Measurements from ENCODE around the gene GJB2.

DNA sequence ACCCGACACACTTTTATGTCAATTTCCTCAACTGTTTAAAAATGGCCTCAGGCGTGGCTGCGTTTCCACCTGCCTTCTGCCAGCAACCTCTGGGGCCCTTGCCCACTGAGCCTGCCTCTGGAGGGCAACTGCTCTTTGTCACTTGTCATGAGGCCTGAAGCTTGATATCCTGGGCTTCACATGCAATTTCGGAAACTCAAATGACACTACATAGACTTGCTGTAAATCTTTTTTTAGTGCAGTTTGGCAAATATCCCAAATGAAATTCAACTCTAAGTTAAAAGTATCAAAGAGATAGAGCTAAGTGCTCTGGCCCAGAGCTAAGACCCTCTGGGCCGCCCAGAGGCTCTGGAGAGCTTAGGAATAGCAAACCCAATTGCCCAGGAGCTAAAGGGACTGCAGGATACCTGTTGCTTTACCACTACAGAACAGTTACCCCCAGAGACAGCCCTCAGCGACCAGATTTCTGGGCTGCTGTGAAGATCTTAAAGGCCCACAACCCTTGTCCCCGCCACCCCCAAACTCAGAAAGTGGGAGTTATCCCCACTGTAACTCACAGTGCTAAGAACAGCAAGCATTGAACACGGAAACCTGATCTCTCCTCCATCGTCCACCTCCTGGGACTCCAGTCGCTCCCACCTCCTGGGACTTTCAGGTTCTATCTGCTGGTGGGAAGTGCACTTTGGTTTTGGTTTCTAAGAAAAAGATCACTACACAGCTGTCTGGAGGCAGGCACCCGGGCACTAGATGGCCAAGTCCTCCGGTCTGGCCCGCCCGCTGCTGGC lies 51.3 kb downstream of the GJB2 start:
- no peak for TF ChIP-seq POLR2A (IDR thresholded peaks at IDR 0.05)
- TF ChIP-seq, protein P1, sequence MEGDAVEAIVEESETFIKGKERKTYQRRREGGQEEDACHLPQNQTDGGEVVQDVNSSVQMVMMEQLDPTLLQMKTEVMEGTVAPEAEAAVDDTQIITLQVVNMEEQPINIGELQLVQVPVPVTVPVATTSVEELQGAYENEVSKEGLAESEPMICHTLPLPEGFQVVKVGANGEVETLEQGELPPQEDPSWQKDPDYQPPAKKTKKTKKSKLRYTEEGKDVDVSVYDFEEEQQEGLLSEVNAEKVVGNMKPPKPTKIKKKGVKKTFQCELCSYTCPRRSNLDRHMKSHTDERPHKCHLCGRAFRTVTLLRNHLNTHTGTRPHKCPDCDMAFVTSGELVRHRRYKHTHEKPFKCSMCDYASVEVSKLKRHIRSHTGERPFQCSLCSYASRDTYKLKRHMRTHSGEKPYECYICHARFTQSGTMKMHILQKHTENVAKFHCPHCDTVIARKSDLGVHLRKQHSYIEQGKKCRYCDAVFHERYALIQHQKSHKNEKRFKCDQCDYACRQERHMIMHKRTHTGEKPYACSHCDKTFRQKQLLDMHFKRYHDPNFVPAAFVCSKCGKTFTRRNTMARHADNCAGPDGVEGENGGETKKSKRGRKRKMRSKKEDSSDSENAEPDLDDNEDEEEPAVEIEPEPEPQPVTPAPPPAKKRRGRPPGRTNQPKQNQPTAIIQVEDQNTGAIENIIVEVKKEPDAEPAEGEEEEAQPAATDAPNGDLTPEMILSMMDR (IDR thresholded peaks at IDR 0.05) = no peak
- no peak for TF ChIP-seq POLR2AphosphoS5 (IDR thresholded peaks at IDR 0.05)

Data from prostate gland (tissue), 2 donors.